GM12873 (cell line): ENCODE measurements around the gene C19orf44.

ENCODE experiments used
- TF ChIP-seq, protein P1 (sequence below): IDR thresholded peaks from 2 replicates; pipeline ENCODE4 v1.5.1; 2012; ENCODE audit warnings: low read depth, mild to moderate bottlenecking, moderate library complexity, low read length, control low read depth; ENCODE audit not compliant: insufficient read depth; ENCODE audit errors: missing control alignments

Gene C19orf44

GRCh38 chr19:16495982-16496612 is at the start of gene C19orf44, which contains the start of gene CALR3:
TSS of gene C19orf44 (plus strand) at chr19:16496394. CDS start at chr19:16500793, 4,399 bp downstream.
TSS of gene CALR3 (minus strand) at chr19:16496167. CDS start at chr19:16496129, 38 bp downstream.
- TF ChIP-seq, protein P1, sequence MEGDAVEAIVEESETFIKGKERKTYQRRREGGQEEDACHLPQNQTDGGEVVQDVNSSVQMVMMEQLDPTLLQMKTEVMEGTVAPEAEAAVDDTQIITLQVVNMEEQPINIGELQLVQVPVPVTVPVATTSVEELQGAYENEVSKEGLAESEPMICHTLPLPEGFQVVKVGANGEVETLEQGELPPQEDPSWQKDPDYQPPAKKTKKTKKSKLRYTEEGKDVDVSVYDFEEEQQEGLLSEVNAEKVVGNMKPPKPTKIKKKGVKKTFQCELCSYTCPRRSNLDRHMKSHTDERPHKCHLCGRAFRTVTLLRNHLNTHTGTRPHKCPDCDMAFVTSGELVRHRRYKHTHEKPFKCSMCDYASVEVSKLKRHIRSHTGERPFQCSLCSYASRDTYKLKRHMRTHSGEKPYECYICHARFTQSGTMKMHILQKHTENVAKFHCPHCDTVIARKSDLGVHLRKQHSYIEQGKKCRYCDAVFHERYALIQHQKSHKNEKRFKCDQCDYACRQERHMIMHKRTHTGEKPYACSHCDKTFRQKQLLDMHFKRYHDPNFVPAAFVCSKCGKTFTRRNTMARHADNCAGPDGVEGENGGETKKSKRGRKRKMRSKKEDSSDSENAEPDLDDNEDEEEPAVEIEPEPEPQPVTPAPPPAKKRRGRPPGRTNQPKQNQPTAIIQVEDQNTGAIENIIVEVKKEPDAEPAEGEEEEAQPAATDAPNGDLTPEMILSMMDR = no peak

- TF ChIP-seq, protein P1 = no peak
Measured at GRCh38 chr19:16446724-16447368, 49.3 kb upstream of the C19orf44 start.

DNA sequence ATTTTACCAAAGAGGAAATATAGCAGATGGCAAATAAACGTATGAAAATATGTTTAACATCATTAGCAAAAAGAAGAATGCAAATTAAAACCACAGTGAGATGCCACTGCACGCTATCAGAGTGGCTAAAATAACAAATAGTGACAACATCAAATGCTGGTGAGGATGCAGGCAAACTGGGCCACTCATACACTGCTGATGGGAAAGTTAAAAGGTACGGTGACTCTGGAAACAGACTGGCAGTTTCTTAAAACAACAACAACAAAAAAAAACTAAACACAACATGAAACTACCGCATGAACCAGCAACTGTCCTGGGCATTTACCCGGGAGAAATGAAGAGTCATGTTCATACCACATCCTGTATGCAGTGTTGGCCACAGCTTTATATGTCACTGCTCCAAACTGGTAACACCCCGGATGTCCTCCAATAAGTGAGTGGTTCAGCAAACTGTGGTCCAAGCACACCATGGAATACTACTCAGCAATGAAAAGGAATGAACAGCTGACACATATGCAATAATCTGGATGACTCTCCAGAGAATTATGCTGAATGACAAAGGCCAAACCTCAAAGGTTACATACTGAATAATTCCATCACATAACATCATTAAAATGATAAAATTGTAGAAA is 46.7 kb upstream of the C19orf44 start:
- TF ChIP-seq, protein P1 = no peak

DNA sequence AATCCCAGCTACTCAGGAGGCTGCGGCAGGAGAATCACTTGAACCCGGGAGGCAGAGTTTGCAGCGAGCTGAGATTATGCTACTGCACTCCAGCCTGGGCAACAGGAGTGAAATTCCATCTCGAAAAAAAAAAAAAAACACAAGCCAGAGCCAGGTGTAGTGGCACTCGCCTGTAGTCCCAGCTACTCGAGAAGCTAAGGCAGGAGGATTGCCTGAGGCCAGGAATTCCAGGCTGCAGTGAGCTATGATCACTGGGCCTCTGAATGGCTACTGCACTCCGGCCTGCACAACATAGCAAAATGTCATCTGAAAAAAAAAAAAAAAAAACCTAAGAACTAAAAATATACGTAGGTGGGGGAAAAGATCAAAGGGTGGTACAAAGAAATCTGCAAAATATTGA is 43.9 kb upstream of the C19orf44 start:
- TF ChIP-seq, protein P1 = no peak

DNA sequence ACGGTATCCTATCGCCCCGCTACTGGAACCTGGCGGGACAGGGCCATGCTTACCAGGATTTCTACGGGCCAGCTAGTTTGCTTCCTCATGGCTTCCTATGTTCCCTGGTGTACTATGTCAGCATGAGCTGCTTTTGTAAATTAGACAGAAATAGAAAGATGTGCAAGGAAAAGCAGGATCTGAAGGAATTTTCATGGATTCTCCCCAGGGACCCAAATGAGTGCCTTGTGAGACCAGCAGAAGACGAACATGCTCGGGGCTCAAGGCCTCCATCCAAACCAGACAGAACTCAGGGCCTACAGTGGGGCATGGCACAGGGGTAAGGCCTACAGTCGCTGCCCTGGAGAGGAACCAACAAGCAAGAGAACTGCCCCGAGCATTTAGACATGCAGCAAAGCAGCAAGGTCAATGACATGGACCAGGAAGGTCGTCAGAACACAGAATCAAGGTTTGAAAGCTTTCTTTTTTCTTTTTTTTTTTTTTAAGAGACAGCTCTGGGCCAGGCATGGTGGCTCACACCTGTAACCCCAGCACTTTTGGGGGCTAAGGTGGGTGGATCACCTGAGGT is 41.8 kb upstream of the C19orf44 start:
- TF ChIP-seq, protein P1 = no peak

DNA sequence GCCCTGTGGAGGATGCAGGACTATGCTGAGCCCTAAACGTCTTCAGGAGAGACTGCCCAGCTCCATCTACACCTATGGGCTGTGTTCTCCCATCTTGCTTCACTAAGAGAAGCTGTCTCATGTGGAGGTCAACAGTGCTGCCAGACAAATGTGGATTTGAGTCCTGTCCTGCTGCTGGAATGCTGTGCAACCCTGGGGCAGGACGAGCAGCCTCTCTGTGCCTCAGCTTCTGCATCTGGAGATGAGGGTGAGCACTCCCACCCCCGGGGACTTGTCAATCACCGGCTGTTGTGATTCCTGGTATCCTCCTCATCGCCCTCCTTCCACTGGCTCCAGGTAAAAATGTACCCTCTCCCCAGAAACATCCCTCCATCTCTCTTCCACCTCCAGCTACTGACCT is 40.7 kb upstream of the C19orf44 start:
- TF ChIP-seq, protein P1 = no peak

DNA sequence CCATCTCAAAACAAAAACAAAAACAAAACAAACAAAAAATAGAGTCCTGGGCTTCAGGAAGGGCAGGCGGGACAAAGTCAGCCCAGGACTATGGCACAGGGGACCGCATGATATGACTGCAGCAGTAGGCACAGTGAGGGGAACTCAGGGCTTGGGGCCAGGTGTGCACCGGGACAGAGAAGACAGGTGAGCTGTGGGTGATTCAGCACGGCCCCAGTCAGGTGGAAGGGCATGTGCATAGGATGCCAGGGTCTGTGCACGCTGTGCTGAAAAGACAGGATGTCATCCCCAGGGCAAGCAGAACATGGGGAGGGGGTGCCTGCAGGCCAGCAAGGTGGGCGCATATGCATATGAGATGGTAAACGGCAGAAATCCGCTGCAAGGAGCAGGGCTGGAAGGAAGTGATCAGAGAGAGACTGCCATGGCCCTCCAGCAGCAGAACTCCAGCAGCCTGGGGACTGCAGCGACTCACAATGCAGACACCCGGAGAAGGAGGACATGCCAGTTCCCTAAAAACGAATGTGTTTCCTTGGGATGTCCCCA is 39.5 kb upstream of the C19orf44 start:
- TF ChIP-seq, protein P1 = no peak
